ENCODE measurements around the gene ROCK2.

- TF ChIP-seq CTCF (tag by site-specific recombination; IDR thresholded peaks at IDR 0.05) (no peak), ZNF791 (tag by site-specific recombination; IDR thresholded peaks at IDR 0.05) (no peak), KLF7 (tag by site-specific recombination; IDR thresholded peaks at IDR 0.05; ENCODE audit: borderline replicate concordance) (no peak), ZBTB48 (tag by site-specific recombination; IDR thresholded peaks at IDR 0.05) (no peak), ZNF433 (tag by site-specific recombination; IDR thresholded peaks at IDR 0.05; ENCODE audit: low read depth) (no peak), ZNF211 (tag by site-specific recombination; IDR thresholded peaks at IDR 0.05; ENCODE audit: low read depth) (no peak), ZNF530 (tag by site-specific recombination; IDR thresholded peaks at IDR 0.05; ENCODE audit: low read depth) (no peak), ATF2 (tag by site-specific recombination; IDR thresholded peaks at IDR 0.05; ENCODE audit: low read depth) (no peak), ZNF280D (tag by site-specific recombination; IDR thresholded peaks at IDR 0.05) (no peak), REST (tag by site-specific recombination; IDR thresholded peaks at IDR 0.05) (no peak), ZNF223 (tag by site-specific recombination; IDR thresholded peaks at IDR 0.05) (no peak), ZNF155 (tag by site-specific recombination; IDR thresholded peaks at IDR 0.05) (no peak), ZNF510 (tag by site-specific recombination; IDR thresholded peaks at IDR 0.05; ENCODE audit: insufficient replicate concordance) (no peak)
Measured at GRCh38 chr2:11160256-11160655, 184.2 kb downstream of the ROCK2 start.

Data from HEK293 (cell line).